Suppressor macrophage treated with lipopolysaccharide for 1 hour (primary cell): Measurements from ENCODE around the gene KIAA1614.
"Not testable (repeated sequence)": the region's sequence is repeated elsewhere in the genome, so short reads cannot be mapped to it uniquely, and the experiment has no call there.

Experiments
- DNase-seq, 3 donors: peaks; one replicate each; pipeline ENCODE4 v3.0.0-alpha.2; 2020 to 2022

The KIAA1614 gene

GRCh38 chr1:180946541-180947498, 34.1 kb downstream of the KIAA1614 start:
- DNase-seq, result no peak

DNA sequence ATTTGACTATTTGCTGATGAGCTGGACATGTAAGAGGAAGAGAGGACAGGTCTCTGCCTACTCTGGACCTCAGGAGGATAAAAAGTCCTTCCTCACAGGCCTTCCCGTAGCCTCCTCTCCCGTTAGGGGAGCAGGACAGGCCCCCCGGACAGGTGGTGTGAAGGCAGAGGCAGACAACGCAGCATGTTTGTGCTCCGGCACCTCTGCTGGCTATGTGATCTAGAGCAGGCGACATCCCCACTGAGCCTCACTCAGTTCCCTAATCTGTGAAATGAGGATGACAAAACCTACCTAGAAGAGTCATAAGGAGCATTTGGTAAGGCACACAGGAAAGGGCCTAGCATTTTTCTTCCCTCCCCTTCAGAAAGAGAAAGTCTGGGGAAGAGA, 34.8 kb downstream of the KIAA1614 start:
- DNase-seq, result no peak

DNA sequence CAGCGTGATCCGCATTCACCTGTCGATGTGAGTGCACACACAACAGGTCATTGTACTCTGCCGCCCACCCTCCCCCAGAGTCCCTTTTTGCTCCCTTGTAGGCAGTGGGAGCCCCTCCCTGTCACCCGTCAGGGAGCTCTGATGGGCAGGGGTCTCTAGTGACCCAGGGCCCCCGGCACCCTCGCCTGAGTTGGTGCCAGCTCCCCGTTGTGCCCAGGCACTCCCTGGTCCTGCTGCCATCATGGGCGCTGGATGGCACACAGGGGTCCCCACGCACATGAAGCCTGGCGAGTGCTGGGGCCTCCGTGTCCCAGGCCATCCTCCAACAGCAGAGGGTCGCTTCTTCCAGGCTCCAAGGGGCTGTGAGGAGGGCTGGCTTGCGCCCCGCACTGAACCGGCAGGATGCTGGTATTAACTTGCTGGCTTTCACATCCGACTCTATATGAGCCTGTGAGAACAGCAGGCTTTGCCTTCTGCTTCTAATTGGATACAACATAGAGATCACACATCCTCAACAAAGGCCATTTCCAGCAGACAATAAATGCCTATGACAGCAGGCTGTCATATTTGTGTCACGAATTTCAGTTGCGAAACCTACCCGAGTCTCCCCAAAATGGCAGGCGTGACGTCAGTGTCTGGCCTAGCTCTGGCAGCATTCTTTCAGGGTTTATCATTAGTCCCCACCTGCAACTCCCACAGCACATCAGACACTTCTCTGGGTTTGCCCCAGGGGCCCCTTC, 35.4 kb downstream of the KIAA1614 start:
- no peak for DNase-seq

DNA sequence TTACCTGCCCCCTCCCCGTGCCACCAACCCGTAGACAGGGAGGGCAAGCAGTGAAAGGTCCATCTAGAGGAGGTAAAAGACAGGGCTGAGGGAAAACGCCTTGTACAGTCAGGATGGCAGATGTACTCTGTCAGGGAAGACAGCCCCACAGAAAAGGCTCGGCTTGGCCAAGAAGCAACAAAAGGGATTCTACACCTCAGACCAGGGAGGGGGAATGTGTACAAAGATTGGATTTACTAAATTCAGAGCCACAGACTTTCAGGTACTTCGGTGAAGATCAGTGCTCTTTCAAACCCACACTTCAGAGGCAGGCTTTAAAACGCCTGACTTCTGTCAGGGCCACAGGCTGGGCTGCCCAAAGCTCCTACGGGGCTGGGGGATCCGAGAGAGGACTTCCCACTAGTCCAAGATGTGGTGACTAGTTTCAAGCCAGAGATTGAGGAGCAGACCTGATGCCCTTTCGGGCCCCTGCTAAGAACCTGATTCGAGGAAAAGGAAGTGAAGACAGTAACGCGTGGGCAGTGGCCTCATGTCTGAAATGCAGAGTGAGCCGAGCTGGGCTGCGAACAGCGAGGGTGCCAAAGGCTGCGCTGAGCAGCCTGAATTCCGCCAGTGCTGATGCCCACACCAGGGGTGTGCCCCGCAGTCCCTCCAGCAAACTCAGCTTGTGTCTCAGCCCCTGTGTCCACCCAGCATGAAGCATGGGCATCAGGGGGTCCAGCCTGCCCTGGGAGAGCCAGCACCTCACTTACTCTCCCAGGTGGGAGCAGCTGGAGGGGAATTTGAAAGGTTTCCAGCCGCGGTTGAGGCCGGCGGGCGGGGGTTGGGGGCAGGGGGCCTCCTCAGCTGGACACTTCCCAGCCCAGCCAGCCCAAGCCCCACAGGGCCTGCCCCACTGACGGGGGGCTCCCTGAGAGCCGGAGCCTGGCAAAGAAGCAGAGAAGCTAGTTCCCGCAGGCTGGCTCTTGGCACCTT, 36.2 kb downstream of the KIAA1614 start:
- no peak for DNase-seq

DNA sequence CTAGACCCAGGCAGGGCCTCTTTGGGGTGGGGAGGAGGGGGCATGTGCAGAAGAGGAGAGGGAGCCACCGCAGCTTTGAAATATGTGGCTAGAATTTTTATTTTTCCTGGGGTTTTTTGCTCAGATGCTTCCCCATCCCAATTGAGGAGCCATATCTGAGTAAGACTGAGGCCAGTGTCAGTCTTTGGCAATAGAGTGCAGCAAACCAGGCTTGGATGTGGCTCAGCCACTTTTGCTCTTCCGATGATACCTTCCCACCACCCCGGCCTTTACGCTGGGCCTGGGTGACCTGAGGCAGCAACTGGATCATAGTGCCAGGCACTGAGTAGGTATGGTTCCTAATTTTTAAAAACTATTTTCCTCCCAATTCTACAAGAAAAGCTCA, 36.9 kb downstream of the KIAA1614 start:
- no peak for DNase-seq

DNA sequence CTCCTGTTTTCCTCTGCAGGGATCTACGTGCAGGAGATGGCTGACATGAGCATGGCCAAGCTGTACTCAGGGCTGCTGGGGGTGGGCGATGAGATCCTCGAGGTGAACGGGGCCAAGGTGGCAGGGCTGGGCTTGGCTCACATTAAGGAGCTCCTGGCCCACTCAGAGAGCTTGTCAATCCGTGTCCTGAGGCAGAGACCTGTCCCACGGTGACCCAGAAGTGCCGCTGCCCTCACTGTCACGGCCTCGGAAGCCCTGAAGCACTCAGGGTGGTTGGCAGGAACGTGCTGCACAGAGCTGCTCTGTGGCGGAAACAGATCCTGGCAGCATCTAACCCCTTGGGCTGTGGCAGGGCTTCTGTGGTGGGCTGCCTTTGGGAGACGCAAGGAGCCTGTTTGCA, 37.6 kb downstream of the KIAA1614 start:
- DNase-seq, result no peak

GRCh38 chr1:180951186-180951745, 38.6 kb downstream of the KIAA1614 start:
- DNase-seq, result no peak

DNA sequence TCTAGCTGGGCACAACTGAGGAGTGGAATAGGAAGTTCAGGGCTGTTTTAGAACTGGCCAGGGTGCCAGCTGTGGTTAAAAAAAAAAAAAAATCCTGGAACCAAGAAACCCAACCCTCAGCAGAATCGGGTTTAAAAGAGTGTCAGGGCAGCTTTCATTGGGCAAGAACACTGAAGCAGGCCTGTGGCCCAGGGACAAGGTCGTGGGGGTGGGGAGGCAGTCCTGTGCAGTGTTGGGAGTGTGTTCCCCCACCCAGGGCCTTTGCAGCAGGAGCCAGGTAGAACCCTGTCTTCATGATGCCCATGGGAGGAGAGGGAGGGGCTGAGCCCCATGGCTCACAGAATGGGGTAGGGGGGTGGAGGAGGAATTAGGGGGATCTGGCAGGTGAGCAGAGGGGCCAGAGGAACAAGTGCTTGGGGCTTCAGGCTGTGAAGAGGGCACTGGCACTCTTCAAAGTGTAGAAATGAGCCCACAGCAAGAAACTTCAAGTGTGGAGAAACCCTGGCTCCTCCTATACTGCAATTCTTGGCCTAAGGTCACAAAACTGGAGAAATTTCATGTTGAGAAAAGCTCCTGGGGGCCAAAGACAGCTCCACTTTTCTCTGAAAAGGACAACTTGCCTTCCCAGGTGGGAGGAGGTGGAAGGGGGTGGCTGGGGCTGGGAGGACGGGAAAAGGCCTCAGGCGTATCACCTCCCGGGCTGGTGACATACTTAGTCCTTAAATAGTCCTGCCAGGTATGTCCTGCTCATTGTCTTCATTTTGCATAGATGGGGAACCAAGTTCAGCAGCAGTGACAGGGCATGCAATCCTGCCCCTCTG, 39.3 kb downstream of the KIAA1614 start:
- no peak for DNase-seq

DNA sequence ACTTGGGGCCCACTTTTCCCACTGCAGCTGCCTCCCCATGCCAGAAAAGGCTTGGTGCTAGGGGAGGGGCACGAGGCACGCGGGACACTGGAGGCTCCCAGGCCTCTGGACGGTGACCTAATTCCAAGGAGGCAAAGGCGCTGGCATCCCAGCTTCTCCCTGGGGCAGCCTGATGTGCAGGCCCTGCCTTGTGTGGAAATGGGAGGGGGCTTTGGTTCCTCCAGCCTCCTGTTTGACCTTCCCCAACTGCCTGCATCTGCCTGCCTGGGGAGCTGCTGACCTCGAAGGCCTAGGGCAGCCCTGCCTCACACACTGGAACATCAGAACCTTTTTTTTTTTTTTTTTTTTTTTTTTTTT, 39.9 kb downstream of the KIAA1614 start:
- no peak for DNase-seq

DNA sequence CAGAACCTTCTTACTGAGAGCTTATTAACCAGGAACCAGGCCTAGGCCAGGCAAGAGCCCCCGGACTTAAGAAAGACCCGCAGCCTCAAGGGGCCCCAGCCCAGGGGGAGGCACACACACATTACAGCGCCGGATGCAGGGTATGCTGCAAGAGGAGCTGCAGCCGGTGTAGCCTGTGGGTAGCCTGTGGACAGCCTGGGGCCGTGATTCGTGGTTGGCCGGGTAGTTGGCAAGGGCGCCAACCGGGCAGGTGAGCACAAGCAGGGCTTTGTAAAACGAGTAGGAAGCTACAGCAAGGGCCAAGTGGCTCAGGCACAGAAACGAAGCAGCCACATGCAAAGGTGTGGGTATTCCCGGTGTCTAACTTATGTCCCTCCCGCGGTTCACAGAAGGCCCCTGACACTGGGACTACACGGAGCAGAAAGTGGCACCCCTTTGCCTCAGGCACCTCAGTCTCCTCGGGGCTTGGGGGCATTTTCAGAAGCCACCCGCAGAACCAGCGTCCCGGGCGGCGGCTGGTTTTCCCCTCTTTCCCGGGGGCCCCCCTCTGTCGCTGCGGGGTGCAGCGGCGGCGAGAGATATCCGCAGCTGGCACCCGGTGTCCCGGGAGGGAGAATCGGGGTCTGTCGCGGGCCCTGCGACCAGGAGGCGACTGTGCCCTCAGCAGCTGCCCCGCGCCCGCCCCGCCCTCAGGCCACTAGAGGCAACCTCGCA, 40.8 kb downstream of the KIAA1614 start:
- DNase-seq, result no peak

GRCh38 chr1:180954005-180954800, 41.5 kb downstream of the KIAA1614 start:
- DNase-seq, result peak in 2 of 3 donors; percentile 34 to 76

- no peak for DNase-seq
Observed at GRCh38 chr1:180954801-180955165, 42.1 kb downstream of the KIAA1614 start.

GRCh38 chr1:180956028-180956640, 43.4 kb downstream of the KIAA1614 start:
- no peak for DNase-seq

DNA sequence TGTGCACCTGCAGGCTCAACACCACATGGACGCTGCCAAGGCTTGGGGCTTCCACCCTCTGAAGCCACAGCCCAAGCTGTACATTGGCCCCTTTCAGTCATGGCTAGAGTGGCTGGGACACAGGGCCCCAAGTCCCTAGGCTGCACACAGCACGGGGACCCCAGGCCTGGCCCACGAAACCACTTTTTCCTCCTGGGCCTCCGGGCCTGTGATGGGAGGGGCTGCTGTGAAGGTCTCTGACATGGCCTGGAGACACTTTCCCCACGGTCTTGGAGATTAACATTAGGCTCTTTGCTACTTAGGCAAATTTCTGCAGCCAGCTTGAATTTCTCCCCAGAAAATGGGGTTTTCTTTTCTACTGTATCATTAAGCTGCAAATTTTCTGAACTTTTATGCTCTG, 46.9 kb downstream of the KIAA1614 start:
- DNase-seq, result not testable (repeated sequence)

DNA sequence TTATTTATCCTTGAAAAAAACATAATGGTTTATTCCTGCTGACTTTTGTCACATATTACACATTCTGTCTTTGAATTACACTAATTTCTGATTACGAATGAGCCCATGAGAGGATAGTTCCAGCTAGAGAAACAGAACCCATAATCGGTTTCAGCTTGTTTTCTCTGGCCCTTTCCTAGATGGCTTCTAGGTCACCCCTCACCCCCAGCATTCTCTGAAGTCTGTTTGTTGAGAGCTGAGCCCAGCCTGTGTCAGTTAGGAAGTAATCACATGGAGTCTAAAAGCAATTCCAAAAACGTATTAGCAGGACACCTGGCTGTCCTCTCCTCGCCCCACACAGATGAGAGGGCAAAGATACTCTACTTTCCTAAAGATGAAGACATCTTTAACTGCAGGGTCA, 48.9 kb downstream of the KIAA1614 start:
- no peak for DNase-seq

- peak; percentile 40 to 66 (median 45) for DNase-seq
Observed at GRCh38 chr1:180962178-180962577, 49.5 kb downstream of the KIAA1614 start.

DNA sequence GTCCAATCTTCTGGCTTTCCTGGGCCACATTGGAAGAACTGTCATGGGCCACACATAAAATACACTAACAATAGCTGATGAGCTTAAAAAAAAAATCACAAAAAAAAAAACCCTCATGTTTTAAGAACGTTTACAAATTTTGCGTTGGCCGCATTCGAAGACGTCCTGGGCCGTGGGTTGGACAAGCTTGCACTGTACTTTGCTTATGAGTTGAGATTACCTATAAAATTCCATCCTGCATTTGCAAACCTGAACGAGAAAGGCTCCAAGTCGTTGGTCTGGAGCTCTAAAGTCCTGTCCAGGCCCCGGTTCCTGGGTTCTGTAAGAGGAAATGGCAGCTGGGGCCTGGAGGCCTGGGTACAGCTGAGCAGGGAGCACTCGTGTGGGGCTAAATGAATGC, 51.4 kb downstream of the KIAA1614 start:
- DNase-seq, result no peak

GRCh38 chr1:180964595-180964994, 51.9 kb downstream of the KIAA1614 start:
- DNase-seq, result no peak

- DNase-seq, result no peak
Observed at GRCh38 chr1:180966312-180966711, 53.6 kb downstream of the KIAA1614 start.
